Thyroid gland (tissue), 4 donors: ENCODE measurements around the gene INKA2. TPM values are rescaled to one million over a fixed set of nuclear protein-coding genes. Genes with fewer than 3 reads are reported as not detected.
A peak's percentile ranks its signal among the peaks of the same experiment; 100 is the strongest.

Experiments
- DNase-seq, 2 donors: peaks; one replicate each; pipeline ENCODE4 v3.0.0-alpha.2; 2019
- H3K27ac ChIP-seq, 3 donors: fragments of 200-600 bp; sonication (generic); 1 replicate in 2 of 3; 2 replicates in 1 of 3; pipeline ENCODE4 v1.5.1; 2016 to 2019; ENCODE audit warnings: mild to moderate bottlenecking in 1 of 3, moderate library complexity in 1 of 3
- H3K27me3 ChIP-seq: fragments of 200-600 bp; sonication (generic); one replicate; pipeline ENCODE4 v1.5.1; 2019
- H3K36me3 ChIP-seq, 2 donors: fragments of 200-600 bp; sonication (generic); one replicate each; pipeline ENCODE4 v1.5.1; 2016 to 2019
- H3K4me1 ChIP-seq, 2 donors: fragments of 200-600 bp; sonication (generic); one replicate each; pipeline ENCODE4 v1.5.1; 2017 to 2019
- H3K4me3 ChIP-seq, 3 donors: fragments of 200-600 bp; sonication (generic); replicated peaks in 1 of 3; 1 replicate in 2 of 3; 2 replicates in 1 of 3; pipeline ENCODE4 v1.5.1; 2016; ENCODE audit warnings: mild to moderate bottlenecking in 1 of 3
- H3K9me3 ChIP-seq: fragments of 200-600 bp; sonication (generic); one replicate; pipeline ENCODE4 v1.5.1; 2017
- POLR2A ChIP-seq, 2 donors: fragments of 450-650 bp; IDR thresholded peaks; one replicate each; pipeline ENCODE4 v1.6.1; 2017; ENCODE audit warnings: antibody characterized with exemption in 2 of 2, mild to moderate bottlenecking in 2 of 2, moderate library complexity in 1 of 2
- WGBS, 2 donors: methylation state at CpG; one replicate each; pipeline ENCODE4 v1.1.5; 2017; 5-methylcytosine and 5-hydroxymethylcytosine counted together
- intact Hi-C: fragments of 100-400 bp; cut with DNase I; formaldehyde crosslinking; loops from one replicate; pipeline ENCODE4 v1.15.1; 2023
- total RNA-seq, 4 donors: library from RNA; depleted of rRNA; stranded (reverse); fragments of >200 nt; gene quantifications; one replicate each; pipeline ENCODE4 v1.2.3, GENCODE V29; 2016
- TF ChIP-seq, protein P1 (sequence below), 6 experiments: fragments of 200-600 bp in 3 of 6; fragments of 450-650 bp in 3 of 6; sonication (generic) in 3 of 6; IDR thresholded peaks; one replicate each; pipeline ENCODE4 v1.5.1; 2016 to 2019; ENCODE audit warnings: antibody characterized with exemption in 6 of 6, mild to moderate bottlenecking in 2 of 6, inconsistent platforms in 1 of 6, moderate library complexity in 1 of 6

The INKA2 gene
- total RNA-seq, 4 donors from 2014 or later: 4.0 to 5.8 (median 4.4) TPM

DNA sequence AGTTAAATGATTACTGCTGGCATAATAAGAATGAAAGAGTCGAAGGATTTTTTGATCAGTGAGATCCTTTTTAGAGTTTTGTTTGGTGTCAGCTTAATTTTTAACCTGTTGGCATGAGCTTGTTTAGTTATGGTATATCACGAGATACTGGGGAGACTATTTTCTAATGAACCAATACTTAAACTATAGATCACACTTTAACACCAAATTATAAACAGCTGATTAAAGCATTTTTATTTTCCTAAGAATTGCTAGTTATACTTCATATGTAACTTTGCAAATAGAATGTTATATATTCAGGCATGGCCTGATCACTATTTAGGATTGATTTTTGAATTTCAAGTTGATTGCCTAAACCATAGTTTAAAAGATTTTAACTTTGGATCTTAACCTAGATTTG is 22.5 kb upstream of the INKA2 start:
- Histone ChIP-seq H3K27me3 (no peaks in the 10 kb centered on the region), H3K4me1 (peaks cover 0 to 4% of the 10 kb centered on the region in 2 donors), H3K36me3 (peaks cover 22 to 39% of the 10 kb centered on the region in 2 donors), H3K4me3 (no peak overlapping the region), H3K27ac (no peak overlapping the region), H3K9me3 (no peaks in the 10 kb centered on the region)
- 96 to 97% methylated on average over 2 of the region's 2 CpGs for WGBS, 2 donors
- intact Hi-C loops: no loop called here
- TF ChIP-seq POLR2A (IDR thresholded peaks at IDR 0.05): no peak
- TF ChIP-seq, protein P1, sequence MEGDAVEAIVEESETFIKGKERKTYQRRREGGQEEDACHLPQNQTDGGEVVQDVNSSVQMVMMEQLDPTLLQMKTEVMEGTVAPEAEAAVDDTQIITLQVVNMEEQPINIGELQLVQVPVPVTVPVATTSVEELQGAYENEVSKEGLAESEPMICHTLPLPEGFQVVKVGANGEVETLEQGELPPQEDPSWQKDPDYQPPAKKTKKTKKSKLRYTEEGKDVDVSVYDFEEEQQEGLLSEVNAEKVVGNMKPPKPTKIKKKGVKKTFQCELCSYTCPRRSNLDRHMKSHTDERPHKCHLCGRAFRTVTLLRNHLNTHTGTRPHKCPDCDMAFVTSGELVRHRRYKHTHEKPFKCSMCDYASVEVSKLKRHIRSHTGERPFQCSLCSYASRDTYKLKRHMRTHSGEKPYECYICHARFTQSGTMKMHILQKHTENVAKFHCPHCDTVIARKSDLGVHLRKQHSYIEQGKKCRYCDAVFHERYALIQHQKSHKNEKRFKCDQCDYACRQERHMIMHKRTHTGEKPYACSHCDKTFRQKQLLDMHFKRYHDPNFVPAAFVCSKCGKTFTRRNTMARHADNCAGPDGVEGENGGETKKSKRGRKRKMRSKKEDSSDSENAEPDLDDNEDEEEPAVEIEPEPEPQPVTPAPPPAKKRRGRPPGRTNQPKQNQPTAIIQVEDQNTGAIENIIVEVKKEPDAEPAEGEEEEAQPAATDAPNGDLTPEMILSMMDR (IDR thresholded peaks at IDR 0.05): no peak
- DNase-seq: no peak

- WGBS, 2 donors: 74 to 83% methylated on average over 2 of the region's 2 CpGs
- TF ChIP-seq, protein P1 (IDR thresholded peaks at IDR 0.05): no peak
- no peak for TF ChIP-seq POLR2A (IDR thresholded peaks at IDR 0.05)
- no peaks in the 10 kb centered on the region for H3K27me3 ChIP-seq
- peaks cover 9 to 13% of the 10 kb centered on the region in 2 donors for H3K36me3 ChIP-seq
- peaks cover 6 to 9% of the 10 kb centered on the region in 2 donors for H3K4me1 ChIP-seq
- no peak for DNase-seq
- intact Hi-C loops: loop anchor here (10.0 kb wide), 1 partner anchor 274 kb away; no protein-coding TSS in a partner anchor
- H3K4me3 ChIP-seq: no peak overlapping the region
- no peaks in the 10 kb centered on the region for H3K9me3 ChIP-seq
- no peak overlapping the region for H3K27ac ChIP-seq
Observed at GRCh38 chr1:111758373-111758772, 19.2 kb upstream of the INKA2 start.

DNA sequence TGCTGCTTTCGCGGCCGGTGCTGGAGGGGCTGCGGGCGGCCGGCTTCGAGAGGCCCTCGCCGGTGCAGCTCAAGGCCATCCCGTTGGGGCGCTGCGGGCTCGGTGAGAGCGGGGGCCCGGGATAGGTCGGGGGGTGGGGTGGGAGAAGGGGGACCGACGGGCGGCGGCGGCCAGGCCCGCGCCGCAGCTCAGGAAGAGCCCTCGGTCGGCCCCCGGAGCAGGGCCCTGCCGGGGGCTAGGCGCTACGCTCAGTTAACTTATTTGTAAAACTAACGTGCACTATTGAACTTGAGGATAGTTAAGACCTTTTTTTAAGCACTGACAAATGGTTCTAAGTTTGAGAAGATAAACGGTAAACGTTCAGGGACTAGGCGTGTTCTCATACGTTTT is 16.9 kb upstream of the INKA2 start:
- WGBS, 2 donors: 1% methylated on average over 10 to 28 of the region's 35 CpGs
- Histone ChIP-seq H3K9me3 (no peaks in the 10 kb centered on the region), H3K27ac (peak overlapping the region; percentile 23 to 89 (median 86)), H3K4me3 (peak overlapping the region; percentile 44 to 89 (median 58)), H3K36me3 (peaks cover 4 to 8% of the 10 kb centered on the region in 2 donors), H3K27me3 (no peaks in the 10 kb centered on the region), H3K4me1 (peaks cover 6 to 9% of the 10 kb centered on the region in 2 donors)
- DNase-seq: no peak
- intact Hi-C loops: loop anchor here (10.0 kb wide), 1 partner anchor 271 kb away; no protein-coding TSS in a partner anchor
- TF ChIP-seq, protein P1 (IDR thresholded peaks at IDR 0.05): no peak
- no peak for TF ChIP-seq POLR2A (IDR thresholded peaks at IDR 0.05)

DNA sequence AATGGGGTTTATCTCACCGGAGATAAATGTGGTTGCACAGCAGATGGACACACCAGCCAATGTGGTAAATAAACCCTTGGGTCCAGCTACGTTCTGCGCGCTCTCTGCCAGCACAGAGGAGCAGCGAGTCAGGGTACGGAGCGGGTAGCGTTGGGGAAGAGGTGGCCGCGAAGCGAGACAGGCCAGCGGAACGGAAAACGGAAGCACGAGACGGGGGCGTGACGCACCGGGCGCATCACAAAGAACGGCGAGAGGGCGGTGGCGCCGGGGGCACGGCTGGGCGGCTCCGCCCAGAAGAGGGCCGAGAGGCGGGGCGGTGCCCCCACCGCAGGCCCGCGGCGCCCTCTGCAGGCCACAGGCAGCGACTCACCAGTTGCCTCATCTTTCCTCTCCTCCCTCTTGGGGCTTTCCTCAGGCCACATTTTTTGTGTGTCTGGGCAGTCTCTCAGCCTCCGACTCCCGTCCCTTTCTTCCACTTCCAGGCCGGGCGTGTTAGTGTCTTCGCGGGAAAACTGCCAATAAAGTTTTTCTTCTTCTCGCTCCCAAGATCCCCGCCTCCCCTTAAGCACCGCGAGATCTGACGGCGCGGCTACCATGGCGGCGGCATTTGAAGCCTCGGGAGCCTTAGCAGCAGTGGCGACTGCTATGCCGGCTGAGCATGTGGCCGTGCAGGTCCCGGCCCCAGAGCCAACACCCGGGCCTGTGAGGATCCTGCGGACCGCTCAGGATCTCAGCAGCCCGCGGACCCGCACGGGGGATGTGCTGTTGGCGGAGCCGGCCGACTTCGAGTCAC is 16.3 kb upstream of the INKA2 start, which contains the start of gene DDX20:
TSS of gene DDX20 (plus strand) at position 571 of the 793 bp plus-strand sequence. CDS start at position 595, 24 bp downstream.
- Histone ChIP-seq H3K4me1 (peaks cover 6 to 9% of the 10 kb centered on the region in 2 donors), H3K27ac (peak within 1 kb of the TSS; percentile 23 to 89 (median 86)), H3K36me3 (peaks cover 0 to 2% of the 10 kb centered on the region in 2 donors), H3K9me3 (no peaks in the 10 kb centered on the region), H3K4me3 (peak within 1 kb of the TSS; percentile 44 to 89 (median 58)), H3K27me3 (no peaks in the 10 kb centered on the region)
- TF ChIP-seq, protein P1 (IDR thresholded peaks at IDR 0.05): peak; percentile 59 to 98 (median 86)
- TF ChIP-seq POLR2A (IDR thresholded peaks at IDR 0.05): peak in 1 of 2 donors; percentile 65
- DNase-seq: peak; percentile 91
- 0 to 1% methylated on average over 56 to 66 of the region's 67 CpGs for WGBS, 2 donors
- intact Hi-C loops: loop anchor here (10.0 kb wide), 1 partner anchor 271 kb away; no protein-coding TSS in a partner anchor

GRCh38 chr1:111754984-111755330 is 15.8 kb upstream of the INKA2 start:
- peak overlapping the region; percentile 44 to 89 (median 58) for H3K4me3 ChIP-seq
- no peaks in the 10 kb centered on the region for H3K27me3 ChIP-seq
- H3K27ac ChIP-seq: peak overlapping the region; percentile 23 to 89 (median 86)
- TF ChIP-seq POLR2A (IDR thresholded peaks at IDR 0.05): no peak
- TF ChIP-seq, protein P1 (IDR thresholded peaks at IDR 0.05): no peak
- intact Hi-C loops: loop anchor here (5.0 to 10.0 kb wide), 2 partner anchors 248 to 270 kb away; no protein-coding TSS in a partner anchor
- H3K36me3 ChIP-seq: no peaks in the 10 kb centered on the region
- peak; percentile 13 to 27 for DNase-seq
- H3K9me3 ChIP-seq: no peaks in the 10 kb centered on the region
- 1 to 2% methylated on average over 12 of the region's 12 CpGs for WGBS, 2 donors
- H3K4me1 ChIP-seq: peaks cover 6 to 9% of the 10 kb centered on the region in 2 donors
